GM13977 (cell line): ENCODE measurements around the gene GAGE12H.

Source experiments
- DNase-seq: peaks from one replicate; pipeline ENCODE4 v3.0.0; 2012; ENCODE audit warnings: low spot score
- in situ Hi-C: fragments of 300-500 bp; cut with MboI; formaldehyde crosslinking; loops from one replicate; pipeline ENCODE4 v1.12.0; 2022; ENCODE audit warnings: low sequenced_read_pairs, low pct_unique_long_range_greater_than_20kb, mixed read lengths, inconsistent platforms; ENCODE audit not compliant: unreplicated experiment
- TF ChIP-seq, protein P1 (sequence below): IDR thresholded peaks from 2 replicates; pipeline ENCODE4 v1.5.1; 2012; ENCODE audit warnings: mild to moderate bottlenecking, control low read depth; ENCODE audit not compliant: insufficient read depth; ENCODE audit errors: extremely low read depth, missing control alignments

Gene GAGE12H

DNA sequence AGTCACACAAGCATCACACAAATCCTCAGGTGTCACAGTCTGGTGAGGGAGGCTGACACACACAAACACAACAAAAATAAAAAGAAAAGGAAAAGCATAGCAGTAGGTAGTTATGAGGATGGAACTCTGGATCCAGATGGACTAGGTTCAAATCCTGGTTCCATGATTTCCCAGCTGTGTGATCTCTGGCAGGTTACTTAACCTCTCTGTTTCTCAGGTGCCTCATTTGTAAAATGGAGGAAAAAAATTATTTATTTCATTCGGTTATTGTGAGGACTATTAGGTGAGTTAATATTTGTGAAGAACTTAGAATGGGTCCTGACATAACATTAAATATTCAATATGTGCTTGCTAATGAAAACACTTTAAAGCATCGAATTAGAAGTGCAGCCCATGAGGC is 38.8 kb downstream of the GAGE12H start:
- TF ChIP-seq, protein P1, sequence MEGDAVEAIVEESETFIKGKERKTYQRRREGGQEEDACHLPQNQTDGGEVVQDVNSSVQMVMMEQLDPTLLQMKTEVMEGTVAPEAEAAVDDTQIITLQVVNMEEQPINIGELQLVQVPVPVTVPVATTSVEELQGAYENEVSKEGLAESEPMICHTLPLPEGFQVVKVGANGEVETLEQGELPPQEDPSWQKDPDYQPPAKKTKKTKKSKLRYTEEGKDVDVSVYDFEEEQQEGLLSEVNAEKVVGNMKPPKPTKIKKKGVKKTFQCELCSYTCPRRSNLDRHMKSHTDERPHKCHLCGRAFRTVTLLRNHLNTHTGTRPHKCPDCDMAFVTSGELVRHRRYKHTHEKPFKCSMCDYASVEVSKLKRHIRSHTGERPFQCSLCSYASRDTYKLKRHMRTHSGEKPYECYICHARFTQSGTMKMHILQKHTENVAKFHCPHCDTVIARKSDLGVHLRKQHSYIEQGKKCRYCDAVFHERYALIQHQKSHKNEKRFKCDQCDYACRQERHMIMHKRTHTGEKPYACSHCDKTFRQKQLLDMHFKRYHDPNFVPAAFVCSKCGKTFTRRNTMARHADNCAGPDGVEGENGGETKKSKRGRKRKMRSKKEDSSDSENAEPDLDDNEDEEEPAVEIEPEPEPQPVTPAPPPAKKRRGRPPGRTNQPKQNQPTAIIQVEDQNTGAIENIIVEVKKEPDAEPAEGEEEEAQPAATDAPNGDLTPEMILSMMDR, result no peak
- in situ Hi-C loops, result no loop called here
- DNase-seq, result no peak

DNA sequence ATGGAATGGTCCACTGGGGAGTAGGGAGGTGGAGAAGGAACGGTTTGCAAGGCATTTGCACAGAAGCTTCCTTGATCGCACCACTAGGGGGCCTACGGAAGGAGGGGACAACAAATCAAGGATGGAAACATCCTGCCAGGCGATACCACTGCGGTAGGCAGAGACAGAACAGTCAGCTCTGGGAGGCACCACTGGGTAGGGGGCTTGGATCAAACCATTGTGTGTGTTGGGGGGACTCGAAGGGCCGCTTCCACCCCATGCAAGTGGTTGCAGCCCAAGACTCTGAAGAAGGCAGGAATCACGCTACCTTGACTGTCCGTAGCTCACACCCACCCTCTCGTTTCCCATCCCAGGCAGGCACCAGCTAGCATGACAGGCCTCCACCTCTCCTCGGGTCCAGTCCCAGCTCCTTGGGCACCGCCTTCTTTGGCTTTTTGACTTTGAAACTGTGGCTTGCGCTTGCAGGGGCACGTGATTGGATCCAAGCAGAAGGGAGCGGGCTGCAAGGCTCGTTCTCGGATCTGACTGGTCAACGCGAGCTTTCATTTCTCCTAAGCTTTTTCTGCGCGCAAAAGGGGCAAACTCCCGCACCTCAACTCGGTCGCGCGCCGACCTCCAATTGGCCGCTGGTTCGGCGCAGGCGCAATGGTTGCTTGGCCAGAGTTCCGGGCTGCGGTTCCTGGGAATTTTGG is 47.5 kb downstream of the GAGE12H start:
- no peak for DNase-seq
- TF ChIP-seq, protein P1, result no peak
- in situ Hi-C loops, result no loop called here
